Colonic mucosa (tissue), 4 donors: ENCODE results near the gene APOD. TPM values are rescaled to one million over a fixed set of nuclear protein-coding genes. Genes with fewer than 3 reads are reported as not detected.

ENCODE experiments used
- DNase-seq: peaks from one replicate; pipeline ENCODE4 v3.0.0-alpha.2; 2020
- H3K27ac ChIP-seq: fragments of 200-600 bp; one replicate; pipeline ENCODE4 v1.8.0; 2021
- H3K27me3 ChIP-seq: fragments of 200-600 bp; one replicate; pipeline ENCODE4 v1.8.0; 2021
- H3K36me3 ChIP-seq: fragments of 200-600 bp; one replicate; pipeline ENCODE4 v1.8.0; 2021
- H3K4me1 ChIP-seq: fragments of 200-600 bp; one replicate; pipeline ENCODE4 v1.8.0; 2021; ENCODE audit warnings: mild to moderate bottlenecking
- H3K4me3 ChIP-seq: fragments of 200-600 bp; one replicate; pipeline ENCODE4 v1.8.0; 2021
- H3K9ac ChIP-seq, 2 donors: one replicate each; pipeline ENCODE4 v1.7.0; 2013; ENCODE audit warnings: control low read depth in 2 of 2, low read depth in 2 of 2, low read length in 2 of 2
- H3K9me3 ChIP-seq: fragments of 200-600 bp; one replicate; pipeline ENCODE4 v1.8.0; 2021
- intact Hi-C: fragments of 100-400 bp; cut with DNase I; formaldehyde crosslinking; loops from one replicate; pipeline ENCODE4 v1.14.1; 2022
- total RNA-seq, 2 donors: library from RNA; stranded (reverse); fragmentation: NEBNext Ultra II Directional in 1 of 2; extraction: Animal tissue kit (Norgen Biotek cat#: 25700) in 1 of 2; gene quantifications; one replicate each; pipeline ENCODE4 v1.2.1, GENCODE V29; 2021
- TF ChIP-seq, protein P1 (sequence below): fragments of 200-600 bp; IDR thresholded peaks from one replicate; pipeline ENCODE4 v1.8.0; 2022; ENCODE audit warnings: antibody characterized with exemption, mild to moderate bottlenecking
- donor health status: healthy.
- donor health status: DM: no; HTN: no; CAD: no.
- donor health status: DM: no; HTN: no; CAD: no.

APOD gene
- total RNA-seq, 2 donors from 2014 or later, result 7.2 to 13.1 TPM

DNA sequence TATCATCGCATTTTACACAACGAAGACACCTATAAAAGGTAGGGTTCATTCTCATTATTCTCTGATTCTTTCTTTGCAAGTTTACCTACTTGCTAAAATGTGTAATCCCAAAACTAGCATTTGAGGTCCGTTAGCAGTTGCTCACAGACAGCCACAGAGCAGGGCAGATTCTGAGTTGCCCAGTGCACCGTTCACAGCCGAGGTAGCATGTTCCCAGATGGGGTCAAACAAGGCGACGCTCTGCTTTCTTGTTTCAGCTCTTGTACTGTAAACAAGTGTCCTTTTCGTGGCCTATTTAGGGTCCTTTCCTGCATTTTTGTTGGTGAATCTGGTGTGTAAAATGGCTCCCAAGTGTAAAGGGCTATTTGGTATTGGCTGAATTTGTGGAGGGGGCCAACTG is 43.7 kb downstream of the APOD start:
- TF ChIP-seq, protein P1, sequence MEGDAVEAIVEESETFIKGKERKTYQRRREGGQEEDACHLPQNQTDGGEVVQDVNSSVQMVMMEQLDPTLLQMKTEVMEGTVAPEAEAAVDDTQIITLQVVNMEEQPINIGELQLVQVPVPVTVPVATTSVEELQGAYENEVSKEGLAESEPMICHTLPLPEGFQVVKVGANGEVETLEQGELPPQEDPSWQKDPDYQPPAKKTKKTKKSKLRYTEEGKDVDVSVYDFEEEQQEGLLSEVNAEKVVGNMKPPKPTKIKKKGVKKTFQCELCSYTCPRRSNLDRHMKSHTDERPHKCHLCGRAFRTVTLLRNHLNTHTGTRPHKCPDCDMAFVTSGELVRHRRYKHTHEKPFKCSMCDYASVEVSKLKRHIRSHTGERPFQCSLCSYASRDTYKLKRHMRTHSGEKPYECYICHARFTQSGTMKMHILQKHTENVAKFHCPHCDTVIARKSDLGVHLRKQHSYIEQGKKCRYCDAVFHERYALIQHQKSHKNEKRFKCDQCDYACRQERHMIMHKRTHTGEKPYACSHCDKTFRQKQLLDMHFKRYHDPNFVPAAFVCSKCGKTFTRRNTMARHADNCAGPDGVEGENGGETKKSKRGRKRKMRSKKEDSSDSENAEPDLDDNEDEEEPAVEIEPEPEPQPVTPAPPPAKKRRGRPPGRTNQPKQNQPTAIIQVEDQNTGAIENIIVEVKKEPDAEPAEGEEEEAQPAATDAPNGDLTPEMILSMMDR, result no peak
- Histone ChIP-seq H3K9me3 (no peaks in the 10 kb centered on the region), H3K4me3 (no peak overlapping the region), H3K27ac (no peak overlapping the region), H3K27me3 (no peaks in the 10 kb centered on the region), H3K9ac (no peak overlapping the region), H3K36me3 (no peaks in the 10 kb centered on the region), H3K4me1 (no peaks in the 10 kb centered on the region)
- no peak for DNase-seq
- intact Hi-C loops, result no loop called here

GRCh38 chr3:195539479-195539878 is 44.3 kb downstream of the APOD start:
- no peak overlapping the region for H3K27ac ChIP-seq
- TF ChIP-seq, protein P1, result no peak
- no peaks in the 10 kb centered on the region for H3K27me3 ChIP-seq
- H3K9me3 ChIP-seq, result no peaks in the 10 kb centered on the region
- no peak overlapping the region for H3K4me3 ChIP-seq
- no peak overlapping the region for H3K9ac ChIP-seq
- intact Hi-C loops, result no loop called here
- H3K4me1 ChIP-seq, result no peaks in the 10 kb centered on the region
- no peaks in the 10 kb centered on the region for H3K36me3 ChIP-seq
- no peak for DNase-seq

DNA sequence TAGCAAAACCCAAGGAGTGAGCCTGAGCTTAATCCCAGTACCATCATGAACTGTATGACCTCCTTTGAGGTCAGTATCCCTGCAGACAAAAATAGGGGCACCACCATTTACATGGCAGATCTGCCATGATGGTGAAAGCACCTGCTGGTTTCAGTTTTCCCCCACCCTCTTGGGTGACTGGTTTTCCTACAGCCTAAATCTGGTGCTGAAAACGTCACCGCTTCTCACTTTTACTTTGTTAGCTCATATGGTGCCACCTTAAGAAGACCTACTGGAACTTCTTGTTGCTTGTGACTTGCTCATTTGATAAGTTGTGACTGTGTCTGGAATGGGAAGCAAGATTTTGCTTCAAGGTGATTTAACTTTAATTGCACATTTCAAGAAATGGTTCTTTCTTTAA is 45.7 kb downstream of the APOD start:
- Histone ChIP-seq H3K36me3 (no peaks in the 10 kb centered on the region), H3K4me3 (no peak overlapping the region), H3K27ac (no peak overlapping the region), H3K9me3 (no peaks in the 10 kb centered on the region), H3K9ac (no peak overlapping the region), H3K4me1 (no peaks in the 10 kb centered on the region), H3K27me3 (no peaks in the 10 kb centered on the region)
- TF ChIP-seq, protein P1, result no peak
- intact Hi-C loops, result no loop called here
- DNase-seq, result no peak

GRCh38 chr3:195535293-195535692 is 48.4 kb downstream of the APOD start:
- Histone ChIP-seq H3K4me1 (no peaks in the 10 kb centered on the region), H3K9me3 (no peaks in the 10 kb centered on the region), H3K4me3 (no peak overlapping the region), H3K27me3 (no peaks in the 10 kb centered on the region), H3K36me3 (no peaks in the 10 kb centered on the region), H3K9ac (no peak overlapping the region), H3K27ac (no peak overlapping the region)
- no peak for DNase-seq
- intact Hi-C loops, result no loop called here
- TF ChIP-seq, protein P1, result no peak

- no peaks in the 10 kb centered on the region for H3K4me1 ChIP-seq
Observed at GRCh38 chr3:195532834-195533233, 50.9 kb downstream of the APOD start.

More at GRCh38 chr3:195532834-195533233, 50.9 kb downstream of the APOD start:
- H3K4me3 ChIP-seq, result no peak overlapping the region
- no peak for DNase-seq
- H3K27me3 ChIP-seq, result no peaks in the 10 kb centered on the region
- no peak overlapping the region for H3K27ac ChIP-seq
- no peaks in the 10 kb centered on the region for H3K9me3 ChIP-seq
- intact Hi-C loops, result no loop called here
- no peak overlapping the region for H3K9ac ChIP-seq
- H3K36me3 ChIP-seq, result no peaks in the 10 kb centered on the region
- TF ChIP-seq, protein P1, result no peak
